Neural cell (in vitro differentiated cells): ENCODE measurements around the gene MAST4.

Experiments used
- TAF1 ChIP-seq: IDR thresholded peaks from 2 replicates; pipeline ENCODE4 v1.6.1; 2012; ENCODE audit warnings: low read depth
- TF ChIP-seq, protein P1 (sequence below): fragments of 450-650 bp; IDR thresholded peaks from 2 replicates; pipeline ENCODE4 v1.5.1; 2014; ENCODE audit warnings: antibody characterized with exemption, mild to moderate bottlenecking, moderate library complexity; ENCODE audit not compliant: poor library complexity, severe bottlenecking

DNA sequence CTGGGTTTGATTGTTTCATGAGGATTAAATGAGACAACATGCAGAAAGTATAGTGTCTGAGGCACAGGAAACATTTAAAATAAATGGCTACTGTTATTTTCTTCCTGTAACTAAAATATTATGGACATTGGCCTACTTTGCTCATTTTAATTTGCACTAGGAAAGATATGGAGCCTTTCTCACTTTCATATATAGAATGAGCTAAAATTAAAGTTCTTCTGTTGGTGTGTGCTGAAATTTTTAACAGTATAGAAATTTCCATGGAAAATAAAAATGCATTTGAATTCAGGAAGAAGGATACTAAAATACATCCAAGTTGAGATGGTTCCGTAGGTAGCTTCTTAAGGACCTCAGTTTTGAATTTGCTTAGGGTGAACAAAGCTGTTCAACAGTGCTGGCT lies 131.9 kb downstream of the MAST4 start:
- TF ChIP-seq TAF1: no peak
- TF ChIP-seq, protein P1, sequence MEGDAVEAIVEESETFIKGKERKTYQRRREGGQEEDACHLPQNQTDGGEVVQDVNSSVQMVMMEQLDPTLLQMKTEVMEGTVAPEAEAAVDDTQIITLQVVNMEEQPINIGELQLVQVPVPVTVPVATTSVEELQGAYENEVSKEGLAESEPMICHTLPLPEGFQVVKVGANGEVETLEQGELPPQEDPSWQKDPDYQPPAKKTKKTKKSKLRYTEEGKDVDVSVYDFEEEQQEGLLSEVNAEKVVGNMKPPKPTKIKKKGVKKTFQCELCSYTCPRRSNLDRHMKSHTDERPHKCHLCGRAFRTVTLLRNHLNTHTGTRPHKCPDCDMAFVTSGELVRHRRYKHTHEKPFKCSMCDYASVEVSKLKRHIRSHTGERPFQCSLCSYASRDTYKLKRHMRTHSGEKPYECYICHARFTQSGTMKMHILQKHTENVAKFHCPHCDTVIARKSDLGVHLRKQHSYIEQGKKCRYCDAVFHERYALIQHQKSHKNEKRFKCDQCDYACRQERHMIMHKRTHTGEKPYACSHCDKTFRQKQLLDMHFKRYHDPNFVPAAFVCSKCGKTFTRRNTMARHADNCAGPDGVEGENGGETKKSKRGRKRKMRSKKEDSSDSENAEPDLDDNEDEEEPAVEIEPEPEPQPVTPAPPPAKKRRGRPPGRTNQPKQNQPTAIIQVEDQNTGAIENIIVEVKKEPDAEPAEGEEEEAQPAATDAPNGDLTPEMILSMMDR: no peak
